NCI-H524 treated with DMSO at 0.1 percent for 48 hours (cell line): ENCODE data around the gene SCUBE3.

Experiments used
- DNase-seq: peaks from one replicate; lab custom pipeline; 2025; lab: John Stamatoyannopoulos, UW

The SCUBE3 gene

GRCh38 chr6:35240838-35241801 is 27.4 kb downstream of the SCUBE3 start:
- no peak for DNase-seq

DNA sequence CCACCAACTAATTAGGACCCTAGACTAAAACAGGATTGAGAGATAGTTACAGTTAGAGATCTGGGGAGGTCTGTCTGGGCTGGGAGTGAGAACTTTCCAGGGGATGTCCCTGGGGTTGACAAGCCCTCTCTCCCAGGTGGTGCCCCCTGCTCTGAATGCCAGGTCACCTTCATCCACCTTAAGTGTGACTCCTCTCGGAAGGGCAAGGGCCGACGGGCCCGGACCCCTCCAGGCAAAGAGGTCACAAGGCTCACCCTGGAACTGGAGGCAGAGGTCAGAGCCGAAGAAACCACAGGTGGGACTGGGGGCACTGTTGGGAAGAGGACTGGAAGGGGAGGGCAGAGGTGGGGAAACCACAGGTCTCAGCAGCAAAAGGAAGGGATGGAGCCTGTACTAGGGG is 28.7 kb downstream of the SCUBE3 start:
- no peak for DNase-seq

- no peak for DNase-seq
Measured at GRCh38 chr6:35242906-35243305, 29.1 kb downstream of the SCUBE3 start.

GRCh38 chr6:35243386-35243958 is 29.7 kb downstream of the SCUBE3 start:
- DNase-seq = no peak

GRCh38 chr6:35244551-35244950 is 30.8 kb downstream of the SCUBE3 start:
- no peak for DNase-seq

GRCh38 chr6:35247642-35248231 is 34.0 kb downstream of the SCUBE3 start:
- no peak for DNase-seq

DNA sequence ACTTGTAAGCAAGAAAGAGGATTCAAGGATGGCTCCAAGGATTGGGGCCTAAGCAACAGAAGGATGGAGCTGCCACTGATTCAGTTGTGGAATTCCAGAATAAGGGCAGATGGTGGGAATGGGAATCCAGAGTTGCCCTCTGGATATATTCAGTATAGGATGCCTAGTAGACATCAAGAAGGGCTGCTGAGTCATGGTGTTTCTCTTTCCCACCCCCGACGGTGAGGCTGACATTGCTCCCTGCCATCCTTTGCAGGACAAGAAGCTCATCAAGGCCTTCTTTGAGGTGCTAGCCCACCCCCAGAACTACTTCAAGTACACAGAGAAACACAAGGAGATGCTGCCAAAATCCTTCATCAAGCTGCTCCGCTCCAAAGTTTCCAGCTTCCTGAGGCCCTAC is 34.5 kb downstream of the SCUBE3 start:
- no peak for DNase-seq

GRCh38 chr6:35248965-35249364 is 35.2 kb downstream of the SCUBE3 start:
- DNase-seq = no peak

- no peak for DNase-seq
Measured at GRCh38 chr6:35251949-35252348, 38.2 kb downstream of the SCUBE3 start.

DNA sequence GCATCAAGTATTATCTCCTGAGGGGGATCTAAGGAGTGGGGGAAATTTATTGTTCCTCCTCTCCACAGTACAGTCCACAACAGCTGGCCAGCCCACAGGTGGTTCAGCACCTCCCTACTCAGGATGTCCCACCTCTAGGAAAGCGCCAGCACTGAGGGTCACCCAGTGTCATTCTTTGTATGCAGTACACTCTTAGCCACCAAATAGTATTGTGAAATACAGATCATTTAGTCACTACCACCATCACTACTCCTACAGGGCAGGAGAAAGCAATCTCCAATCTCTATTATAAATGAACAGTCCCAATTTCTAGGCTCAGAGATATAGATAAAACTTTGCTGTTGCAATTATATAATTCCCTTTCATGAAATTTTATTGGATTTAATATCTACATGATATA is 39.5 kb downstream of the SCUBE3 start:
- DNase-seq = no peak

DNA sequence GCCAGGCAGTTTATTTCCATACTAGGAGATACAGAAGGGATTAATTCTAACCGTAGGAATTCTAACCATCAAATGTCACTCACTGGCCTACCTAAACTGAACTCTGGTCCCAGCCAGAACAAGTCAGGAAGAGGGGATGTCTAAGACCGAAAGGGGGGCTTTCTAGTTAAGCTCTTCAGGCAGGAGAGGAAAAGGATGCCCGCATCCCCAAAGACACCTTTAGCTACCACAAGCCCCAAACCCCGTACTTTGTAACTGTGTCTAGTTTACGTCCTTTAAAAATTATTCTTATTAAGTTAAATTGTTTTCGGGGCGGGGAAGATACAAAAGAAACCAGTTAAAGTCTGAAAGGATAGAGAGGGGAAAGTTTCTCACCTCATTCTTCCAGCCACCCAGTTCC is 44.6 kb downstream of the SCUBE3 start:
- DNase-seq = no peak

GRCh38 chr6:35258858-35259193 is 45.1 kb downstream of the SCUBE3 start:
- DNase-seq = no peak

GRCh38 chr6:35259194-35259947 is 45.6 kb downstream of the SCUBE3 start, which contains the start of gene ZNF76:
Gene ZNF76, plus strand, starts transcription at chr6:35259735. Its CDS starts 21,417 bp downstream, at chr6:35281152.
- DNase-seq = peak; percentile 71

- peak; percentile 9 for DNase-seq
Measured at GRCh38 chr6:35259948-35260590, 46.3 kb downstream of the SCUBE3 start.

- DNase-seq = no peak
Measured at GRCh38 chr6:35260591-35261570, 47.1 kb downstream of the SCUBE3 start.

DNA sequence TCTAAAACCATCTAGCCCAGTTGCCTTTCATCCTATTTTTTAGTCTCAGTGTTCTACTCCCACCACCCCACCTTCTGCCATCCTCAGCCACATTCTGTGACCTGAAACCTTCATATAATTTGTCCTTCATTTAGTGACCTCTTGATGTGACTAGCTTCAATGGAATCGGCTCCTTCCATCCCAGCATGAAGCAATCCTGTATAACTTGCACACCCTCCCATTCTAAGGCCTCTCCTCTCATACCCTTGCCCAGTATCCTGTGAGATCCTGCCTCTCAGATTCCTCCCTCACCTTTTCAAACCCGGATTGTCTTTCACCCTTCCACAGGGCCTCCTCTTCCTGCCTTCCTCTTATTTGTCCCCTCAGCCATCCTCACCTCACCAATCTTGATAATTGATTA is 48.8 kb downstream of the SCUBE3 start:
- DNase-seq = no peak

DNA sequence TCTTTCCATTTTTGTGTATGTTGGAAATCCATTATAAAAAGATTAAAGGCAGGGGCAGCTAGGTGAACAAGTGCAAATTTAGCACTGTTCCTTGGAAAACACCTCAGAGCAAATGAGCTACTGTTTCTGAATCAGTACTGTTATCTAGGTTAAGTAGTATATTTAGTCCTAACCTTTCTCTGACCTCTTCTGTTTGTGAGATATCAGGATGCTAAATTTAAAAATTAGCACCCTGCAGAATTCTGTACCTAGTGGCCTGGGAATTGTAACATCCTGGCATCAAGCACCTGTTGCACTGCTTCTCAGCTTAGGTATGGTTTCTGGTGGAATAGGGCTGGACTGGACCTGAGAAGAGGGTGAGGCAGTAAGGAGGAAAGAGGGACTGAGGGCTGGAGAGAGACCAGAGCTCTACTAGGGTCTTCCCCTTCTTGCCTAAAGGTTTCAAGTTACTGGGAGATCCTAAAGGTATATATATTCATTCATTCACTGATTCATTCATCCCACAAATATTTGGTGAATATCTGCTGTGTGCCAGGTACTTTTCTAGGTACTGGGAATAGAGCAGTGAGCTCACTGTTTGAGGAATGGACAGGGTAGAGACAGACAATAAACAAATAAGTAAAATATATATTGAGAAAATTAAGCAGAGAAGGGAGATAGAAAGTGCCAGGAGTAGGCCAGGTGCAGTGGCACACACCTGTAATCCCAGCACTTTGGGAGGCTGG is 51.0 kb downstream of the SCUBE3 start:
- DNase-seq = no peak

- DNase-seq = no peak
Measured at GRCh38 chr6:35265523-35265922, 51.8 kb downstream of the SCUBE3 start.

- no peak for DNase-seq
Measured at GRCh38 chr6:35267446-35267845, 53.7 kb downstream of the SCUBE3 start.

- DNase-seq = no peak
Measured at GRCh38 chr6:35267897-35268296, 54.1 kb downstream of the SCUBE3 start.
